OCI-LY3 (cell line): ENCODE data around the gene SH3PXD2A.

ENCODE experiments used
- CTCF ChIP-seq: fragments of 200-600, 300-600 bp; sonication (generic); IDR thresholded peaks from 2 replicates; pipeline ENCODE4 v1.5.1; 2014; ENCODE audit warnings: antibody characterized with exemption, low read length, low read depth
- EZH2phosphoT487 ChIP-seq: fragments of 200-600 bp; shearing (Covaris generic); IDR thresholded peaks from 2 replicates; pipeline ENCODE4 v1.6.1; 2018; ENCODE audit warnings: antibody characterized with exemption, mixed run types, low read depth

GRCh38 chr10:103687172-103687571, 168.2 kb downstream of the SH3PXD2A start:
- TF ChIP-seq CTCF (no peak), EZH2phosphoT487 (no peak)
